SHP77 (cell line): ENCODE data around the gene AMBN.

ENCODE experiments used
- DNase-seq, 2 experiments: peaks; one replicate each; lab custom pipeline; 2025; lab: John Stamatoyannopoulos, UW

Gene AMBN

GRCh38 chr4:70591955-70592582, at the start of gene AMBN:
AMBN (plus strand) TSS chr4:70592256; CDS start chr4:70592359, 103 bp downstream.
- no peak for DNase-seq

- DNase-seq = peak in 1 of 2 experiments; percentile 20
These were observed 47.7 kb upstream of the AMBN start for GRCh38 chr4:70544279-70544868.

GRCh38 chr4:70556856-70557255, 35.2 kb upstream of the AMBN start:
- DNase-seq = no peak

GRCh38 chr4:70559211-70559830, 32.7 kb upstream of the AMBN start:
- DNase-seq = peak; percentile 36 to 46

GRCh38 chr4:70559924-70560323, 32.1 kb upstream of the AMBN start:
- DNase-seq = no peak

GRCh38 chr4:70564033-70564432, 28.0 kb upstream of the AMBN start:
- peak; percentile 54 to 59 for DNase-seq

- DNase-seq = no peak
These were observed 21.3 kb upstream of the AMBN start for GRCh38 chr4:70570796-70571195.

- DNase-seq = no peak
These were observed 20.3 kb upstream of the AMBN start for GRCh38 chr4:70571772-70572171.

GRCh38 chr4:70575964-70576363, 16.1 kb upstream of the AMBN start:
- no peak for DNase-seq

GRCh38 chr4:70577220-70577927, 14.7 kb upstream of the AMBN start:
- DNase-seq = no peak

- DNase-seq = no peak
These were observed 10.1 kb upstream of the AMBN start for GRCh38 chr4:70581980-70582379.

- DNase-seq = peak; percentile 88
These were observed 7.9 kb upstream of the AMBN start for GRCh38 chr4:70583952-70584834.

GRCh38 chr4:70586841-70587240, 5.2 kb upstream of the AMBN start:
- DNase-seq = peak in 1 of 2 experiments; percentile 9

GRCh38 chr4:70589785-70590184, 2.3 kb upstream of the AMBN start:
- DNase-seq = no peak

- DNase-seq = no peak
These were observed 2.1 kb downstream of the AMBN start for GRCh38 chr4:70594196-70594595.

GRCh38 chr4:70600305-70600704, 8.2 kb downstream of the AMBN start:
- no peak for DNase-seq

GRCh38 chr4:70600977-70601376, 8.9 kb downstream of the AMBN start:
- no peak for DNase-seq

GRCh38 chr4:70601422-70602039, 9.5 kb downstream of the AMBN start:
- peak; percentile 77 to 82 for DNase-seq

GRCh38 chr4:70603856-70604255, 11.8 kb downstream of the AMBN start:
- no peak for DNase-seq

GRCh38 chr4:70606459-70606858, 14.4 kb downstream of the AMBN start:
- DNase-seq = peak in 1 of 2 experiments; percentile 3

GRCh38 chr4:70607334-70607853, 15.3 kb downstream of the AMBN start:
- no peak for DNase-seq
